Measurements from ENCODE around the gene LRRC52.

- no peak for TF ChIP-seq CTCF (IDR thresholded peaks at IDR 0.05; ENCODE audit: low read length)
- TF ChIP-seq EZH2 (IDR thresholded peaks at IDR 0.05; ENCODE audit: borderline replicate concordance, low read length): no peak
These were observed 17.3 kb downstream of the LRRC52 start for GRCh38 chr1:165560883-165561656.

Data from OCI-LY1 (cell line).